Measurements from ENCODE around the gene LIF. TPM values are rescaled to one million over a fixed set of nuclear protein-coding genes. Genes with fewer than 3 reads are reported as not detected.

LIF gene
- total RNA-seq, 1 donor from 2014 or later: 6.9 TPM

DNA sequence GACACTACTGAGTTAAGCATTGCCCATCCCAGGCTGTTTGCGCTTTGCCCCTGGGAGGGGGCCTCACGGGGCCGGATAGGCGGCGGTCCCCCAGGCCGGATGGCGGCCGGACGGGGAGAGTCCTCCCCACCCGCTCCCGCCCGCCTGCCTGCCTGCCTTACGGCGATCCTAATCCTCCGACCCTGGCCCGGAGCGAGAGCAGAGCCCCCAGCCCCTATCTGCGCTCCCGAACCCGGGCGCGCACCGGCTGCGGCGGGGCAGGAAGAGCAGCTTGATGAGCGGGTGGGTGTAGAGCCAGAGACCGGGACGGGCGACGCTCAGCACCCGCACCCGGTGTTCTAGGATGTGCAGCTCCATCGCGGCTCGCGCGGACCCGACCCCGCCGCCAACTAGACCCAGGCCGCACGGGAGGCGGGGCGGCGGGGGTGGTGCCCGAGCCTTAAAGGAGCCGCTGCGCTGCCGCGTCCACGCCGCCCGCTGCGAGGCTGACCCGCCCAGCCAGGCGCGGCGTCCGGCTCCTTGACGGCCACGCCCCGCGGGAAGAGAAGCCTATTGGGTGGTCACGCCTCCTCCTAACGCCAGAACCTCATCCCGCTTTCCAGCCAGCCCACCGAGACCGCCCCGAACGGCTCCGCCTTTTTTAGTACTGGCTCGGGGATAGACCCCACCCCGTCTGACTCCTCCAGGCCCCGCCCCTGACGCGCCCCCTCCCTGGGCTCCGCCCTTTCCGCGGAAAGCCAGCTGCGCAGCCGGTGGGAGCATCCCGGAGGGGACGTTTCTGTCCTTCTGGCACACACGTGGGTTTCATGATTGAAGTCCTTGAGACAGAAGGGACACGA is 42.8 kb upstream of the LIF start, which contains the start of gene CASTOR1:
Gene CASTOR1, minus strand, starts transcription at position 365 of the 839 bp plus-strand sequence. Its CDS starts 8 bp downstream, at position 357.
- H3K4me3 ChIP-seq: peak within 1 kb of the TSS; percentile 97
- H3K4me1 ChIP-seq: peaks cover 36% of the 10 kb centered on the region
- H3K9me3 ChIP-seq: no peaks in the 10 kb centered on the region
- TF ChIP-seq, protein P1, sequence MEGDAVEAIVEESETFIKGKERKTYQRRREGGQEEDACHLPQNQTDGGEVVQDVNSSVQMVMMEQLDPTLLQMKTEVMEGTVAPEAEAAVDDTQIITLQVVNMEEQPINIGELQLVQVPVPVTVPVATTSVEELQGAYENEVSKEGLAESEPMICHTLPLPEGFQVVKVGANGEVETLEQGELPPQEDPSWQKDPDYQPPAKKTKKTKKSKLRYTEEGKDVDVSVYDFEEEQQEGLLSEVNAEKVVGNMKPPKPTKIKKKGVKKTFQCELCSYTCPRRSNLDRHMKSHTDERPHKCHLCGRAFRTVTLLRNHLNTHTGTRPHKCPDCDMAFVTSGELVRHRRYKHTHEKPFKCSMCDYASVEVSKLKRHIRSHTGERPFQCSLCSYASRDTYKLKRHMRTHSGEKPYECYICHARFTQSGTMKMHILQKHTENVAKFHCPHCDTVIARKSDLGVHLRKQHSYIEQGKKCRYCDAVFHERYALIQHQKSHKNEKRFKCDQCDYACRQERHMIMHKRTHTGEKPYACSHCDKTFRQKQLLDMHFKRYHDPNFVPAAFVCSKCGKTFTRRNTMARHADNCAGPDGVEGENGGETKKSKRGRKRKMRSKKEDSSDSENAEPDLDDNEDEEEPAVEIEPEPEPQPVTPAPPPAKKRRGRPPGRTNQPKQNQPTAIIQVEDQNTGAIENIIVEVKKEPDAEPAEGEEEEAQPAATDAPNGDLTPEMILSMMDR (IDR thresholded peaks at IDR 0.05): no peak
- DNase-seq (peak; percentile 99), ATAC-seq (peak; percentile 87)
- peaks cover 38% of the 10 kb centered on the region for H3K36me3 ChIP-seq
- no peaks in the 10 kb centered on the region for H3K27me3 ChIP-seq
- intact Hi-C loops (cut with DNase I): loop anchor here (5.0 kb wide), 1 partner anchor 98 kb away; the partner anchor contains the start of gene RNF215
- H3K27ac ChIP-seq: peak within 1 kb of the TSS; percentile 92

DNA sequence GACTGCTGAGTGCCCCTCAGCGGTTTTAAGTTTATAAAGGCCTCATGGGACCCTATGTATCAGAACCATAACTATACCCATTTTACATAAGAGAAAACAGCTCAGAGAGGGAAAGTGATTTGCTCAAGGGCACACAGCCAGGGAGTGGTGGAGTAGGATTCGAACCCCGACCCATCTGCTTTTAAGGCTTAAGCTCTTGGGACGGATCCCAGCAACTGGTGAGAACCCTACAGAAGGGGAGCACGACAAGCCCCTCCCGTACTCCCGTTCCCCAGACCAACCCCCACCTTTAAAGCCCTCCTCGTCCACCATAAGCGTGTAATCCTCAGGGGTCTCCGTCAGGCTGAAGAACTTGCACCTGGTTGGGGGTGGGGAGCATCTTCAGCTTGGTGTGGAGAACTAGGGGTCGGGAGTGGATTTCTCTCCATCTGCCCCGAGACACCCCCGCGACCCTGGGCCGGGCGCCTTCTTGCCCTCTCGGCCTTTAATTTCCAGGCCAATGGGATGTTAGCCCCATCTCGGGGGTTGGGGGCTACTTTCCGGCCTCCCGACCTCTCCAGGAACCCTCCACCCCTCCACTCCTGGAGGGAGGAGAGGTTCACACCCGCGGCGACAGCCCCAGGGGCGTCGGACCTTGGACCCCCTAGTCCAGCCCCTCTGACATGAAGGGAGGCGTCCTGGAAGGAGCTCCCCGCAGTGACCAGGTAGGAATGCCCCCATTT is 42.0 kb upstream of the LIF start:
- TF ChIP-seq, protein P1 (IDR thresholded peaks at IDR 0.05): no peak
- H3K9me3 ChIP-seq: no peaks in the 10 kb centered on the region
- peak overlapping the region; percentile 92 for H3K27ac ChIP-seq
- H3K4me1 ChIP-seq: peaks cover 36% of the 10 kb centered on the region
- intact Hi-C loops (cut with DNase I): loop anchor here (5.0 kb wide), 1 partner anchor 99 kb away; the partner anchor contains the start of gene RNF215
- no peaks in the 10 kb centered on the region for H3K27me3 ChIP-seq
- peak; percentile 66 for DNase-seq
- H3K36me3 ChIP-seq: peaks cover 30% of the 10 kb centered on the region
- H3K4me3 ChIP-seq: peak overlapping the region; percentile 97
- ATAC-seq: no peak

DNA sequence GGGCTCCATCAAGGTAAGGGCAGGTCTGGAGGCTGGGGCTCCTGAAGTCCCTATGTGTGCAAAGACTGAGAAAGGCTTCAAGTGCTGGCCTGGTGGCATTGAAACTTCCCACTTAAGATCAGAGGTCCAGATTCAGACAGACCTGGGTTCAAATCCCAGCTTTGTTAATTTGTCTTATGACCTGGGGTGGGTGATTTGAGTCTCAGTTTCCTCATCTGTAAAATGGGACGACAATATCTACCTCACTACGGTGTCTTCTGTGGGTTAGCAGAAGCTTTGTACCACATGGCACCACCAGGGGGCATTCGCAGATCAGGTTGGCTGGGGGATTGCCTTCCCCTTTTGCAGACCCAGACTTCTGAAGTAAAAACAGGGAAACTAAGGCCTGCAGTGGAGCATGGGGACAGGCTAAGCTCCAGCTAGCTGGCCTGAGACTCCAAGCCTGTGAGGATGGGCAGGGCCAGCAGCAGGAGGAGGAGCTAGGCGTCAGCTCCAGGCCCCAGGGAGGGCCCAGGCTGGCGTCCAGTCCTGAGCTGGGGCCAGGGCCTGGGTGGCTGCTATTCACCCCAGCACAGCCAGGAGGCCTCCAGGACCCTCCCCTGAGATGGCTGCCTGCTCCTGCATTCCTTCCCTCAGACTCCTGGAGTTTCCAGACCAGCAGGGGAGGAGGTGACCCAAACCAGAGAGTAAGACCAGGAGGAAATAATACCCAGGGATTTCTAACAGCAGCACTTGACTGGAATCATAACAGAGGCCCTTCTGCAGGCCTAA is 41.3 kb upstream of the LIF start:
- Histone ChIP-seq H3K36me3 (peaks cover 22% of the 10 kb centered on the region), H3K9me3 (no peaks in the 10 kb centered on the region), H3K27ac (peak overlapping the region; percentile 92), H3K4me1 (peaks cover 36% of the 10 kb centered on the region), H3K27me3 (no peaks in the 10 kb centered on the region), H3K4me3 (peak overlapping the region; percentile 97)
- DNase-seq: peak; percentile 92
- TF ChIP-seq, protein P1 (IDR thresholded peaks at IDR 0.05): peak; percentile 73
- intact Hi-C loops (cut with DNase I): loop anchor here (5.0 kb wide), 1 partner anchor 99 kb away; the partner anchor contains the start of gene RNF215
- ATAC-seq: peak; percentile 73

DNA sequence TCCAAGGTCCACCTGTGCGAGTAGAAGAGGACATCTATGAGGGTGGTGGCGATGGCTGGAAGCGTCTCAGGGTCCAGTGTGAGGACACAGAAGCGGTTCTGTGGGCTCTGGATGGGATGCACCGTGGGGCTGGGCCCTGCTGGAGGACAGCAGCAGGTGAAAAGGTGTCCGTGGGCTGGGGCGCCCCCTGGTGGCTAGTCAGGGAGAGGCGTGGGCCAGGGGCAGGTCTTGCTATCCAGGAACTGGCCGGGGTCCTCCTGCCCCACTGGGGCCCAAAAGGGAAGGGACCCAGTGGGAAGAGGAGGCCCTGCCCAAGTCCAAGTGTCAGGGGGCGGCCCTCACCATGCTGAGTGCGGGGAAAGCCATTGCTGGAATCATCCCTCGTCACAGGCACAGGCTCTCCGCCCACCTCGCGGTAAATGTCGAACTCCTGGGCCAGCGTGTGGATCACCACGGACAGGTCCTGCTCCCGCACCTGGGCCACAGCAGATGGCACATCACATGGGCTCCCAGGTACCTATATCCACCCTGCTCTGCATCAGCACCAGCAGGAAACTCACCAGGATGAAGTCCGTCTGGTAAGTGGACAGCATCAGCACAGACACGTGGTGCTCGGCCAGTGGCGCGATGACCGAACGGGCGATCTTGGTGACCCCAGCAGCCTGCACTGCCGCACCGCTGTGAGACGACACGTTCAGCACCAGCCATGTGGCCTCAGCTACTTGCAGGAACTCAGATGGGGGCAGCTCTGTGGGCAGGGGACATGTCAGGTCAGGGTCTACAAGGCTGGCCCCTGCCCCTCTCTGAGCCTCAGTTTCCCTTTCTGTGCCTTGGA is 40.5 kb upstream of the LIF start:
- Histone ChIP-seq H3K4me3 (no peak overlapping the region), H3K4me1 (peaks cover 35% of the 10 kb centered on the region), H3K36me3 (peaks cover 14% of the 10 kb centered on the region), H3K27ac (no peak overlapping the region), H3K9me3 (no peaks in the 10 kb centered on the region), H3K27me3 (no peaks in the 10 kb centered on the region)
- ATAC-seq (peak; percentile 22), DNase-seq (peak; percentile 89)
- intact Hi-C loops (cut with DNase I): loop anchor here (5.0 kb wide), 1 partner anchor 100 kb away; the partner anchor contains the start of gene RNF215
- TF ChIP-seq, protein P1 (IDR thresholded peaks at IDR 0.05): peak; percentile 93
